Panc1 (cell line): Measurements from ENCODE around the gene KCNQ1OT1. TPM values are rescaled to one million over a fixed set of nuclear protein-coding genes. Genes with fewer than 3 reads are reported as not detected.

Experiments used
- ATAC-seq: fragments of 200-7000 bp; cut with Tn5 transposase; 2 replicates; pipeline ENCODE4 v1.9.1; 2020; ENCODE audit warnings: mild to moderate bottlenecking, moderate library complexity
- BruUV-seq: library from RNA; stranded (reverse); fragments of 400-500 nt; replicated peaks from 2 replicates; lab custom pipeline; 2021; lab: Mats Ljungman, UMichigan
- CTCF ChIA-PET: fragments of 300-600 bp; sonication (Branson Sonifier 250); formaldehyde crosslinking; loops from one replicate; lab custom pipeline; 2022; ENCODE audit warnings: antibody characterized with exemption; lab: Charles Lee
- POLR2A ChIA-PET: fragments of 300-600 bp; sonication (Branson Sonifier 250); formaldehyde crosslinking; loops from one replicate; lab custom pipeline; 2022; ENCODE audit warnings: antibody characterized with exemption; lab: Charles Lee
- DNase-seq: peaks from one replicate; pipeline ENCODE4 v3.0.0-alpha.2; 2010; ENCODE audit warnings: low read depth, low spot score
- H3K27ac ChIP-seq: 2 replicates; pipeline ENCODE4 v1.5.1; 2011; ENCODE audit warnings: mild to moderate bottlenecking, low read length, inconsistent platforms
- H3K27me3 ChIP-seq: fragments of 200-500 bp; sonication (Bioruptor generic); 2 replicates; pipeline ENCODE4 v1.6.0; 2014; ENCODE audit warnings: low read length, inconsistent platforms; ENCODE audit not compliant: control insufficient read depth, insufficient read depth
- H3K36me3 ChIP-seq: fragments of 200-500 bp; sonication (Bioruptor generic); 2 replicates; pipeline ENCODE4 v1.5.1; 2014; ENCODE audit warnings: inconsistent platforms, mild to moderate bottlenecking, low read length, moderate library complexity; ENCODE audit not compliant: control insufficient read depth, insufficient read depth
- H3K4me1 ChIP-seq: 2 replicates; pipeline ENCODE4 v1.5.1; 2011; ENCODE audit warnings: inconsistent platforms, mild to moderate bottlenecking, low read length, moderate library complexity; ENCODE audit not compliant: control insufficient read depth, insufficient read depth
- H3K4me3 ChIP-seq, 2 experiments: 2 replicates each; pipeline ENCODE4 v1.5.1; 2011 to 2012; ENCODE audit warnings: low read depth in 2 of 2, low read length in 2 of 2, mild to moderate bottlenecking in 2 of 2, inconsistent platforms in 1 of 2, moderate library complexity in 1 of 2
- H3K9me3 ChIP-seq: fragments of 200-500 bp; sonication (Bioruptor generic); 2 replicates; pipeline ENCODE4 v1.5.1; 2014; ENCODE audit warnings: low read depth, mild to moderate bottlenecking, inconsistent platforms, low read length, moderate library complexity; ENCODE audit not compliant: control insufficient read depth, insufficient read depth
- POLR2AphosphoS5 ChIP-seq: IDR thresholded peaks from 2 replicates; pipeline ENCODE4 v1.6.1; 2012; ENCODE audit warnings: mild to moderate bottlenecking, low read depth, low read length, moderate library complexity
- SIN3A ChIP-seq: IDR thresholded peaks from 2 replicates; pipeline ENCODE4 v1.6.1; 2012; ENCODE audit warnings: low read depth, mild to moderate bottlenecking, low read length, moderate library complexity, borderline replicate concordance; ENCODE audit not compliant: insufficient read depth
- TCF7L2 ChIP-seq: IDR thresholded peaks from 2 replicates; pipeline ENCODE4 v1.6.1; 2011; ENCODE audit warnings: mild to moderate bottlenecking, low read depth, low read length, inconsistent platforms
- in situ Hi-C: cut with HindIII; loops from 2 replicates; pipeline ENCODE4 v1.10.0; 2016; ENCODE audit warnings: low sequenced_read_pairs, low pct_unique_long_range_greater_than_20kb
- intact Hi-C: fragments of 100-400 bp; cut with micrococcal nuclease; formaldehyde crosslinking; loops from one replicate; pipeline ENCODE4 v1.10.0; 2022; ENCODE audit not compliant: unreplicated experiment
- total RNA-seq: library from RNA; stranded (reverse); gene quantifications from one replicate; pipeline ENCODE4 v1.2.1, GENCODE V29; 2021; ENCODE audit not compliant: unreplicated experiment
- TF ChIP-seq, protein P1 (sequence below): fragments of 450-650 bp; IDR thresholded peaks from 2 replicates; pipeline ENCODE4 v1.5.1; 2017; ENCODE audit warnings: mild to moderate bottlenecking
- TF ChIP-seq, protein P2 (sequence below), 2 experiments: IDR thresholded peaks; 2 replicates each; pipeline ENCODE4 v1.6.1; 2011 to 2012; ENCODE audit warnings: low read depth in 2 of 2, control low read depth in 1 of 2, low read length in 1 of 2, mild to moderate bottlenecking in 1 of 2, moderate library complexity in 1 of 2; ENCODE audit not compliant: insufficient read depth in 1 of 2

KCNQ1OT1 gene
- total RNA-seq, 1 experiment from 2014 or later, result 1.3 TPM

DNA sequence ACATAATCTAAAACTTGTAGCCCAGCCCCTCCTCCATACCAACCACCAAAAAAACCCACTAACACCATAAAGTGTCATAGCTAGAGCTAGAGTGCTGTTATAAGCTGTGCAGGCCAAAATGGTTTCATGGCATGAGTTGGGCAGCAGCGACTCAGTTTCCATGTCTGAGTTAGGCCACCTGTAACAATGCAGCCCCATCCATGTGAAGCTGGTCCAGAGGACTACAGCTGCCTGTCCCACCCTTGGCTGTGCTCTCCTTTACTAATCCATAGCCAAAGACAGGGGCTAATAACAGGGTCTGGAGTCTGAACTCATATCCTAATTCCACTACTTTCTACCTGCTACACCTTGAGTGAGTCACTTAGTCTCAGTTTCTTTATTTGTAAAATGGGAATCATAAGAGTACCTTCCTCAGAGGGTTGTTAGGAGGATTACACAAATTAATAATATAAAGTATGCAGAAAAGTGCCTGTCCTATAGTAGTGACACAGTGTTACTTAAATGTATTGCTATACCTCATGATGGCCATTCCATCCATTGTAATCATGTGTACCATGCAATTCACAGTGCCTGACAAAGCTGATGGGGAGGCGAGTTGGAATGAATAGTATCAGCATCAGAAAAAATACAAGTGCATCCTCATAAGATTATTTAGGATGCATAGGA, 20.6 kb downstream of the KCNQ1OT1 start:
- Histone ChIP-seq H3K4me3 (no peak overlapping the region), H3K27ac (no peak overlapping the region), H3K36me3 (no peaks in the 10 kb centered on the region), H3K4me1 (no peaks in the 10 kb centered on the region), H3K9me3 (no peaks in the 10 kb centered on the region), H3K27me3 (no peaks in the 10 kb centered on the region)
- CTCF ChIA-PET, result no interaction called here
- intact Hi-C loops, result no loop called here
- in situ Hi-C loops, result no loop called here
- no peak for ATAC-seq
- no TSS peak for BruUV-seq
- DNase-seq, result no peak
- POLR2A ChIA-PET, result no interaction called here
- TF ChIP-seq, protein P1, sequence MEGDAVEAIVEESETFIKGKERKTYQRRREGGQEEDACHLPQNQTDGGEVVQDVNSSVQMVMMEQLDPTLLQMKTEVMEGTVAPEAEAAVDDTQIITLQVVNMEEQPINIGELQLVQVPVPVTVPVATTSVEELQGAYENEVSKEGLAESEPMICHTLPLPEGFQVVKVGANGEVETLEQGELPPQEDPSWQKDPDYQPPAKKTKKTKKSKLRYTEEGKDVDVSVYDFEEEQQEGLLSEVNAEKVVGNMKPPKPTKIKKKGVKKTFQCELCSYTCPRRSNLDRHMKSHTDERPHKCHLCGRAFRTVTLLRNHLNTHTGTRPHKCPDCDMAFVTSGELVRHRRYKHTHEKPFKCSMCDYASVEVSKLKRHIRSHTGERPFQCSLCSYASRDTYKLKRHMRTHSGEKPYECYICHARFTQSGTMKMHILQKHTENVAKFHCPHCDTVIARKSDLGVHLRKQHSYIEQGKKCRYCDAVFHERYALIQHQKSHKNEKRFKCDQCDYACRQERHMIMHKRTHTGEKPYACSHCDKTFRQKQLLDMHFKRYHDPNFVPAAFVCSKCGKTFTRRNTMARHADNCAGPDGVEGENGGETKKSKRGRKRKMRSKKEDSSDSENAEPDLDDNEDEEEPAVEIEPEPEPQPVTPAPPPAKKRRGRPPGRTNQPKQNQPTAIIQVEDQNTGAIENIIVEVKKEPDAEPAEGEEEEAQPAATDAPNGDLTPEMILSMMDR, result no peak
- TF ChIP-seq SIN3A (no peak), POLR2AphosphoS5 (no peak), TCF7L2 (no peak)
- TF ChIP-seq, protein P2, sequence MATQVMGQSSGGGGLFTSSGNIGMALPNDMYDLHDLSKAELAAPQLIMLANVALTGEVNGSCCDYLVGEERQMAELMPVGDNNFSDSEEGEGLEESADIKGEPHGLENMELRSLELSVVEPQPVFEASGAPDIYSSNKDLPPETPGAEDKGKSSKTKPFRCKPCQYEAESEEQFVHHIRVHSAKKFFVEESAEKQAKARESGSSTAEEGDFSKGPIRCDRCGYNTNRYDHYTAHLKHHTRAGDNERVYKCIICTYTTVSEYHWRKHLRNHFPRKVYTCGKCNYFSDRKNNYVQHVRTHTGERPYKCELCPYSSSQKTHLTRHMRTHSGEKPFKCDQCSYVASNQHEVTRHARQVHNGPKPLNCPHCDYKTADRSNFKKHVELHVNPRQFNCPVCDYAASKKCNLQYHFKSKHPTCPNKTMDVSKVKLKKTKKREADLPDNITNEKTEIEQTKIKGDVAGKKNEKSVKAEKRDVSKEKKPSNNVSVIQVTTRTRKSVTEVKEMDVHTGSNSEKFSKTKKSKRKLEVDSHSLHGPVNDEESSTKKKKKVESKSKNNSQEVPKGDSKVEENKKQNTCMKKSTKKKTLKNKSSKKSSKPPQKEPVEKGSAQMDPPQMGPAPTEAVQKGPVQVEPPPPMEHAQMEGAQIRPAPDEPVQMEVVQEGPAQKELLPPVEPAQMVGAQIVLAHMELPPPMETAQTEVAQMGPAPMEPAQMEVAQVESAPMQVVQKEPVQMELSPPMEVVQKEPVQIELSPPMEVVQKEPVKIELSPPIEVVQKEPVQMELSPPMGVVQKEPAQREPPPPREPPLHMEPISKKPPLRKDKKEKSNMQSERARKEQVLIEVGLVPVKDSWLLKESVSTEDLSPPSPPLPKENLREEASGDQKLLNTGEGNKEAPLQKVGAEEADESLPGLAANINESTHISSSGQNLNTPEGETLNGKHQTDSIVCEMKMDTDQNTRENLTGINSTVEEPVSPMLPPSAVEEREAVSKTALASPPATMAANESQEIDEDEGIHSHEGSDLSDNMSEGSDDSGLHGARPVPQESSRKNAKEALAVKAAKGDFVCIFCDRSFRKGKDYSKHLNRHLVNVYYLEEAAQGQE (IDR thresholded peaks at IDR 0.05; ENCODE audit: insufficient read depth in 1 of 2, low read depth in 2 of 2, low read length in 1 of 2), result no peak

DNA sequence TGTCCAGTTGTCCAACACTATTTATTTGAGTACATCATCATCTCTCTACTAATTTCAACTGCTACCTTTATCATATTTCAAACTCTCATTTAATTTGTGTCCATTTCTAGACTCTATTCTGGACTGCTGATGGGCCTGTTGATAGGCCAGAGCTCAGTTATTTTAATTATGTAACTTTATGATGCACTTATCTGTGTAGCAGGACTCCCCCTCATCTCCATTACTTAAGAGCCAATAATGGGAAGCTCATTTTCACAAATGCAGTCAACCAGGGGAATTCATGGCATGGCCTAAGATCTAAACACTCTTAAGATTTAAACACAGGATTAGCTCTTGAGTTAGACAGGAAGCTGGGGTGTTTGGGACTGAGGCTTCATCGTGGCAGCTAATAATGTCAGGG, 21.4 kb downstream of the KCNQ1OT1 start:
- POLR2A ChIA-PET, result no interaction called here

More for the DNA sequence above, 21.4 kb downstream of the KCNQ1OT1 start:
- Histone ChIP-seq H3K27ac (no peak overlapping the region), H3K27me3 (no peaks in the 10 kb centered on the region), H3K4me1 (no peaks in the 10 kb centered on the region), H3K4me3 (no peak overlapping the region), H3K36me3 (no peaks in the 10 kb centered on the region), H3K9me3 (no peaks in the 10 kb centered on the region)
- DNase-seq, result no peak
- BruUV-seq, result no TSS peak
- TF ChIP-seq POLR2AphosphoS5, result no peak
- TF ChIP-seq, protein P1, result no peak
- TF ChIP-seq, protein P2 (IDR thresholded peaks at IDR 0.05; ENCODE audit: insufficient read depth in 1 of 2, low read depth in 2 of 2, low read length in 1 of 2), result no peak
- CTCF ChIA-PET, result interaction anchor here (0.6 kb wide), 1 partner anchor 210 kb away, joined by 3 read pairs; no protein-coding TSS in a partner anchor
- ATAC-seq, result no peak
- in situ Hi-C loops, result no loop called here
- intact Hi-C loops, result no loop called here
